NCI-H345 treated with DMSO at 0.1 percent for 48 hours (cell line): ENCODE data around the gene CDH24.

ENCODE experiments used
- DNase-seq: peaks from one replicate; lab custom pipeline; 2025; ENCODE audit not compliant: unreplicated experiment; lab: John Stamatoyannopoulos, UW

CDH24 gene

GRCh38 chr14:23091294-23092225 lies 34.2 kb upstream of the CDH24 start:
- no peak for DNase-seq

GRCh38 chr14:23090254-23090636 lies 32.9 kb upstream of the CDH24 start:
- DNase-seq: no peak

DNA sequence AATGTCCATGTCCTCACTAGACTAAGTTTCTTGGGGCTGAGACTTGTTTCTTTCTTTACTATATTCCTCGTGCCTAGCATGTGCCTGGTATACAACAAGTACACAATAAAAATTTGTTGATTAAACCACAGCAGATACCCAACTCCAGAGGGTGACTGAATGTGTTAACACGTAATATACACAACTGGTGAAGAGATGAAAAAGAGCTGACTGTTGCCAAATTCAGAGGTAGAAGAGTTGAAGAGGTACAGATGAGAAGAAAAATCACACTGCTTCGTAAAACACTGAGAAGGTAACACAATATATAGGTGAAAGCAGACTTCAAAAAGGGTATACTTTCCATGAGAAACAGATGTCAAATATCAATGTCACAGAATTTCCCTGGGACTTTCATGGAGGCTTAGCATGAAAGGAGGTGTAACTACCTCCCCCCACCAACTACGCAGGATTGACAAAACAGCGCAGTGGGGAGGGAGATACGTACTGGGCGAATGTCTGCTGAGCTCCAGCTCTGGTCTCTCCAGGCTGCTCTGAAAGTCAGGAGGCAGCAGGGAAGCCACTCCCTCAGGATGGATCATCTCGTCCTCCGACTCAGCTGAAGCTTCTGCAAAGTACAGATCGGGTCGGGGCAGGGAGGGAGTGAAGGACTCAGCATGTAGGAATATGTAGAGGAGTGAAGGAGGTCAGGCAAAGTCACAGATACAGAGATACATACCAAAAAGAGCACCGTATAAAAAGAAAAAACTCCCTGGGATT lies 32.4 kb upstream of the CDH24 start:
- no peak for DNase-seq

DNA sequence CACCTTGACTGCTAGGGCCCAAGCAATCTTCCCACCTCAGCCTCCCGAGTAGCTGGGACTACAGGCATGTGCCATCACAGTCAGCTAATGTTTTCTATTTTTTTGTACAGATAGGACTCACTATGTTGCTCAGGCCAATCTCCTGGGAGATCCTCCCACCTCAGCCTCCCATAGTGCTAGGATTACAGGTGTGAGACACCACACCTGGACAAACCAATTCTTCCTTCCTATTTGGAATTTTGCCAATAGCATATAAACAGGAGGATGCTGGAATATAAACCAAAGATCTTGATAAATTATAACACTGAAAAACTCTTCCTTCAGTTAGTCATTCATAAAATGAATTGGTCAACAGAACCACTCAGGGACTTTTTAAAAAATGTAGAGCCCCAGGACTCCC lies 29.2 kb upstream of the CDH24 start:
- no peak for DNase-seq

DNA sequence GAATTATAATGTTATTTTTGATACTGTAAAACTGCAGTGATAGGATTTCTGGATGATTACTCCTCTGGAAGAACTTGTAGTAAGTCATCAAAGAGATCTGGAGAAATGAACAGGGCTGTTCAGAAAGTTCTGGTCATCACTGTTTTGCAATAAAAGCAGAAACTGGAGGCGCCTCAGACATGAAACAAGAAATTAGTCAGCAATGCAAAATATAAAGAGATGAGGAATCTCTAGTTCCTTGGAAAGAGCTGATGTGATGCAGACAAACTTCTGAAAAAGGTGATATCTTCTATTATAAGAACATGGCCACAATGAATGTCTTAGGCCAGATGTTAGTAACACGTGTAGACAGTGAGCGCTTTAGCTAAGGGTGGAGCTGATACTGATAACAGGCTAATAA lies 28.1 kb upstream of the CDH24 start:
- no peak for DNase-seq

- DNase-seq: no peak
These were observed 23.2 kb upstream of the CDH24 start for GRCh38 chr14:23080474-23080873.

DNA sequence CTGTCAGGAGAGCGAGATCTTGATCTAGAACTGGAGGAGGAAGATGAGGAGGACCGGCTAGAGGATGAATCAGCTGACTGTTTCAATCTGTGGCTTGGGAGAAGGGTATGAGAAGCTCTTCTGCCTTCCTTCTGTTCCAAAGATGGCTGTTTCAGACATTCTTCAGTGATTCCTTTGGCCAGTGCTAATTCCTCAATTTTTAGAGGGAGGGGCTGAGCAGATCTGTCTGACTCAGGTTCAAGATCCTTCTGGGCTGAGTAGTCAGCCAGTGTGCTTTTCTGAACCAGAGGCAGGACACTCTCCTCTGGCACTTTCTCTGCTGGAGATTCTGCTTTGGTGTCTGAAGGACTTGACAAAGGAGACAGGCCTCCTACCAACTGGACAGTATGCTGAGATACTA lies 22.4 kb upstream of the CDH24 start:
- DNase-seq: no peak

GRCh38 chr14:23078692-23079116 lies 21.4 kb upstream of the CDH24 start:
- no peak for DNase-seq

DNA sequence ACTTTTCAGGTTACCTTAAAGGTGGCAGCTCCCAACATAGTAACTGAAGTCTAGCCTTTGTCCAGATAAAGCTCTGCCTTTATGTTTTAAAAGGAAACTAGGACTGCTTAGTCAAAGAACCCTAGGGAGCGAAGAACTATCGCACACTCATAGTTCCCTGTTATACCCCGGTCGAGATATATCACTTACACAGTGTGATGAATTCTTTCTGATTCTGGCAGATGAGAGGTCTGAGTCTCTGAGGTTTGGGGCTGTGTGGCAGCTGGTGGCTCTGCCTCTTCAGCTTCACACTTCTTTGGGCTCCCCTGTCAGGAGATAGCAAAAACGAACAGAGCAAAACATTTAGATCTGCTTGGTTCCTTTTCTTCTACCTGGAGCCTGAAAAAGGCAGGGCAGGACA lies 20.6 kb upstream of the CDH24 start:
- no peak for DNase-seq

GRCh38 chr14:23076785-23077408 lies 19.6 kb upstream of the CDH24 start:
- no peak for DNase-seq

DNA sequence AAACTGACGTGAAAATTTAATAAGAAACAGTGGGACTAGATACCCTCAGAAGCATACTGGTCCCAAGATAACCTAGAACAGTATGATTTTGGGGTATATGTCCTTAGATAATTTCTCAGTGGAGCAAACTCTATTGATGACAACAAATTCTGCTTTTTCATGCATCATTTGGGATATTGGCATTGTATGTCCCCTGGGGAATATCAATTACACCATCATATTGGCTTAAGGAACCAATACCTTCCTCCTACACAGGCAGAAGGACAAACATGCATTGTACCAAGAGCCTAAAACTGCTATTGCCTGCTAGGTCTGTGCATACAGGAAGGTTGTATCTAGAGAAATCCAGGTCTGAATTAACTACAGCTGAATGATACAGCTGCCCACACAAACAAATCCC lies 17.6 kb upstream of the CDH24 start:
- no peak for DNase-seq

GRCh38 chr14:23071921-23072539 lies 14.7 kb upstream of the CDH24 start:
- no peak for DNase-seq

DNA sequence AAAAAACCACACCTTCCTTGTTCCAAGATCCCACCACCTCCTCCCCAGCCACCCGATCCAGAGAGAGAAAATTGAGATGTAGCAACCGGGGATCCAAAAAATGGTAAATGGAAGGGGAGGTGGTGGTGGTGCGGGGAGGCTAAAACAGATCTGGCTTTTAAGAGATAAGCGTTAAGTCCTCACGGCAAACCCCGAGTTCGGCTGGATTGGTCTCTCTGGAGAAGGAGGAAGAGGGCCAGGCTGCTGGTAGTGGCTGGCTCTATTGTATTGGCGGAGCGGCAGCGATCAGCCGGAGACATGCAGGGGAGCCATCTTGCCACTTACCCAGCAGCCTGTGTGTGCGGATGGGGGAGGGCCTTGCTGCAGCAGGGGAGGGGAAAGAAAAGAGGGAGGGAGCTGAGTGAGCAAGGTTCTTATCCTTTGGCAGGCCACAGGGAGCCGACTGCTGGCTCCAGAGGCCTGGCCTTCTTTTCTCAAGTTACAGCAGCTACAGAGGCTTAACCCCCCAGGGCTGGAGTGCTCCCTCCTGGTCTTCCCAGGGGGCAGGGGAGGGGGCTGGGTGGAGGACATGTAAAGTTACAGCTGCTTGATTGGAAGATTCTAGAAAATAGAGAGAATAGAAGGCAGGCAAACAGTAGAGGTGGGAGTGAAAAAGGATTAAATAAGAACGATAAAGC lies 14.1 kb upstream of the CDH24 start:
- no peak for DNase-seq

DNA sequence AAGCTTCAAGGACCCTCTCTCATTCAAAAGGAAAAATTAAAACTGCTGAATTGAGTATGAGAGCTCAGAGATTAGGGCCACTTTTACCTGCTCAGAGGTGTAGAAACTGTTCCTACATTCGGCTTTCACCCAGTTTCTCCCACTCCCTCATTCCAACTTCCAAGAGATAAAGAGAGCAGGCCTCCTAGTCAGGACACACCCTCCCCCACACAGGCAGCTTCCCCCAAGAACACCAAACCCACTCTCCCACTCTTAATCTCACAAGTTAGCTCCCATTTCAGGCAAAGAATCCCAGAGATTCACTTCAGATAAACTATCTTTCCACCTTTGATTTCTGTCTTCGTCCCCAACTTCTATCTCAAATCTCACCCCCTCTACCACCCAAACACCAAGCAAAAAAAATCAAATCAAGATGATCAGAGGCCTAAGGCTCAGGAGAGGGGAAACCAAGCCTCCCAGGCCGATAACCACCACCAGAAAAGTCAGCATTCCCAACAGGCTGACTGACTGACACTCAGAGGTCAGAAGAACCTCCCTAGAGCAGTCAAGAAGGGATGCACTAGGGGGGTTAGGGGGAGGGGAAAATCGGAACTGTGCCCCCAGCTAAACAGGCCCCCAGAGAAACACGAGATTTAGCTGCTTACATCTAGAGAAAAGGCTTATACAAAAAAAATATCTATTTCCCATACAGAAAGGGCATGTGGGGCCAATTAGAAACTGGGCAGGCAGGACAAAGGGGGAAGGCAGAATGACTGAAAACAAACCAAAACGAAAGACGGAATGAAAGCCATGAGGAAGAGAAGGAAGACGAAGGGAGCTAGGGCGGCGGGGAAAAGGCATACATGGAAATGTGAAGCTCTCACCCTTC lies 13.2 kb upstream of the CDH24 start:
- DNase-seq: no peak

- DNase-seq: no peak
These were observed 12.1 kb upstream of the CDH24 start for GRCh38 chr14:23069413-23069806.

- DNase-seq: no peak
These were observed 11.6 kb upstream of the CDH24 start for GRCh38 chr14:23068789-23069412.

GRCh38 chr14:23067847-23068788 lies 10.8 kb upstream of the CDH24 start:
- DNase-seq: no peak
